HUDEP-2 (cell line): ENCODE results near the gene HS3ST5.
A peak's percentile ranks its signal among the peaks of the same experiment; 100 is the strongest.
"Not testable (repeated sequence)": the region's sequence is repeated elsewhere in the genome, so short reads cannot be mapped to it uniquely, and the experiment has no call there.

ENCODE experiments used
- DNase-seq, 76 experiments: peaks; one replicate each; lab custom pipeline; 2025; ENCODE audit not compliant: unreplicated experiment in 76 of 76; lab: John Stamatoyannopoulos, UW

HS3ST5 gene

GRCh38 chr6:114280239-114280982 is 62.4 kb downstream of the HS3ST5 start:
- no peak for DNase-seq

- no peak for DNase-seq
These were observed 65.6 kb downstream of the HS3ST5 start for GRCh38 chr6:114277220-114277619.

- peak in 2 of 76 experiments; percentile 14 to 22 for DNase-seq
These were observed 66.0 kb downstream of the HS3ST5 start for GRCh38 chr6:114276783-114277182.

GRCh38 chr6:114274836-114275235 is 68.0 kb downstream of the HS3ST5 start:
- DNase-seq, result no peak

GRCh38 chr6:114272582-114272981 is 70.2 kb downstream of the HS3ST5 start:
- no peak for DNase-seq

- no peak for DNase-seq
These were observed 71.4 kb downstream of the HS3ST5 start for GRCh38 chr6:114271405-114271804.

GRCh38 chr6:114267897-114268296 is 74.9 kb downstream of the HS3ST5 start:
- no peak for DNase-seq

- no peak for DNase-seq
These were observed 82.0 kb downstream of the HS3ST5 start for GRCh38 chr6:114260810-114261209.

- no peak for DNase-seq
These were observed 84.4 kb downstream of the HS3ST5 start for GRCh38 chr6:114258376-114258775.

- no peak for DNase-seq
These were observed 89.4 kb downstream of the HS3ST5 start for GRCh38 chr6:114253431-114253830.

GRCh38 chr6:114249522-114249921 is 93.3 kb downstream of the HS3ST5 start:
- DNase-seq, result no peak

- no peak for DNase-seq
These were observed 95.7 kb downstream of the HS3ST5 start for GRCh38 chr6:114247101-114247500.

- DNase-seq, result no peak
These were observed 102.0 kb downstream of the HS3ST5 start for GRCh38 chr6:114240796-114241195.

- DNase-seq, result no peak
These were observed 114.1 kb downstream of the HS3ST5 start for GRCh38 chr6:114228675-114229074.

- no peak for DNase-seq
These were observed 114.8 kb downstream of the HS3ST5 start for GRCh38 chr6:114227944-114228468.

- DNase-seq, result no peak
These were observed 122.6 kb downstream of the HS3ST5 start for GRCh38 chr6:114220241-114220640.

GRCh38 chr6:114218437-114219340 is 124.1 kb downstream of the HS3ST5 start:
- no peak for DNase-seq

- DNase-seq, result not testable (repeated sequence)
These were observed 124.8 kb downstream of the HS3ST5 start for GRCh38 chr6:114217996-114218395.

- peak in 8 of 76 experiments; percentile 7 to 63 (median 17) for DNase-seq
These were observed 125.9 kb downstream of the HS3ST5 start for GRCh38 chr6:114216789-114217467.

GRCh38 chr6:114210467-114210866 is 132.4 kb downstream of the HS3ST5 start:
- DNase-seq, result no peak

- DNase-seq, result no peak
These were observed 139.4 kb downstream of the HS3ST5 start for GRCh38 chr6:114203460-114203859.
